PFSK-1 (cell line): Measurements from ENCODE around the gene NPC1L1.

Experiments
- FOXP2 ChIP-seq: optimal IDR thresholded peaks from 2 replicates; pipeline ENCODE3; 2011; ENCODE audit warnings: borderline replicate concordance, control low read depth, inconsistent platforms; ENCODE audit not compliant: insufficient read depth; ENCODE audit errors: extremely low read length, extremely low read depth
- POLR2AphosphoS5 ChIP-seq: IDR thresholded peaks from 2 replicates; pipeline ENCODE4 v1.6.1; 2012; ENCODE audit warnings: low read depth, mild to moderate bottlenecking, control low read depth, low read length, moderate library complexity
- REST ChIP-seq, 2 experiments: IDR thresholded peaks; 2 replicates each; pipeline versions ENCODE4 v1.6.1 to v1.8.0; 2011 to 2012; ENCODE audit warnings: low read depth in 2 of 2, low read length in 2 of 2, control low read depth in 1 of 2, inconsistent platforms in 1 of 2, mild to moderate bottlenecking in 1 of 2, moderate library complexity in 1 of 2; ENCODE audit not compliant: insufficient read depth in 1 of 2
- SIN3A ChIP-seq: IDR thresholded peaks from 2 replicates; pipeline ENCODE4 v1.6.1; 2012; ENCODE audit warnings: mild to moderate bottlenecking, low read length, moderate library complexity, borderline replicate concordance; ENCODE audit not compliant: insufficient read depth
- TAF1 ChIP-seq: IDR thresholded peaks from 2 replicates; pipeline ENCODE4 v1.6.1; 2012; ENCODE audit warnings: low read length, control low read depth, borderline replicate concordance; ENCODE audit not compliant: insufficient read depth

NPC1L1 gene

GRCh38 chr7:44537442-44537841 is 3.7 kb downstream of the NPC1L1 start:
- TF ChIP-seq FOXP2 = no peak
- TF ChIP-seq TAF1 = no peak
- TF ChIP-seq POLR2AphosphoS5 = no peak
- TF ChIP-seq REST (IDR thresholded peaks at IDR 0.05; ENCODE audit: insufficient read depth in 1 of 2, low read depth in 2 of 2, low read length in 2 of 2) = no peak
- TF ChIP-seq SIN3A = no peak

DNA sequence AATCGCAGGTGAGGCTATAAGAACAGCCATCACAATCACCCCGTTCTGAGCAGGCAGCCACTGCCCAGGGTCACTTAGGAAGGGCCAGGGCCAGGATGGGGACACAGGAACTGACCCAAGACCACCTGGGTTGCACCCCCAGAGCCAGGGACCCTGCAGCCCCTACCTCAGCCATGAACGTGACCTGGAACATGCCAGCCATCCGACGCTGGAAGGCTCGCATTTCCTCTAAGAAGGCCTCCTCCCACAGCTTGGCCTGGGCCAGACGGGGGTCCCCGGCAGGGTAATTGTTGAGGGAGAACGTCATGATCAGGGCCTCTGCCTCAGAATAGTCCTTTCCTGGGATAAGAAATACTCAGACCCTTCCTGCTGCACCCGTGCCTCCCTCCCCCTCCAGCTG is 5.0 kb downstream of the NPC1L1 start:
- TF ChIP-seq FOXP2 = no peak

DNA sequence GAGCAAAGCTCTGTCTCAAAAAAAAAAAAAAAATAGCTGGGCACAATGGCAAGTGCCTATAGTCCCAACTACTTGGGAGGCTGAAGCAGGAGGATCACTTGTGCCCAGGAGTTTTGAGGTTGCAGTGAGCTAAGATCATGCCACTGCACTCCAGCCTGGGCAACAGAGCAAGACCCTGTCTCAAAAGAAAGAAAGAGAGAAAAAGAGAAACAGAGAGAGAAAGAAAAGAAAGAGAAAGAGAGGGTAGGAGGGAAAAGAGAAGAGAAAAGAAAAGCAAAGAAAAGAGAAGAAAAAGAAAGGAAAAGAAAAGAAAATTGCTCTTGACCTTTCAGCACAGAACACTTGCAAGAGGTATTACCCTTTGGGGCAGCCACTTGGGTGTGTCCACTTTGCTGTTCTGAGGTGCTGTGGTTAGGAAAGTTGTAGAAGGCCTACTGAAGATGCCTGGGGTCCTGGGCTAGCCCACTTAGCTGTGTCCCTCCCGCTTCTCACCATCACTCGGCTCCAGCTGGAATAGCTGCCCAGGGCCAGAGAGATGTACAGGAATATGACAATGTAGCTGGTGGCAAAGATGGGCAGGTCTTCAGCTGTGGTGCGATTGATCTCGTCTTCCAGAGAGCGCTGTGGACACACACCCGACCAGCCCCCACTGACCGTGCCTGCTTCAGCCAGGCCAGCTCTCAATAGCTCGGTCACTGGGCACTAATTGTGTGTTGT is 5.6 kb downstream of the NPC1L1 start:
- TF ChIP-seq POLR2AphosphoS5 (no peak), SIN3A (no peak), REST (IDR thresholded peaks at IDR 0.05; ENCODE audit: insufficient read depth in 1 of 2, low read depth in 2 of 2, low read length in 2 of 2) (no peak), TAF1 (no peak), FOXP2 (no peak)

- TF ChIP-seq SIN3A = no peak
- no peak for TF ChIP-seq POLR2AphosphoS5
- TF ChIP-seq FOXP2 = no peak
Measured at GRCh38 chr7:44534501-44534900, 6.6 kb downstream of the NPC1L1 start.

GRCh38 chr7:44534087-44534486 is 7.0 kb downstream of the NPC1L1 start:
- no peak for TF ChIP-seq FOXP2

- TF ChIP-seq REST (IDR thresholded peaks at IDR 0.05; ENCODE audit: insufficient read depth in 1 of 2, low read depth in 2 of 2, low read length in 2 of 2) = no peak
- TF ChIP-seq POLR2AphosphoS5 = no peak
- TF ChIP-seq SIN3A = no peak
- TF ChIP-seq TAF1 = no peak
- TF ChIP-seq FOXP2 = no peak
Measured at GRCh38 chr7:44533301-44534055, 7.7 kb downstream of the NPC1L1 start.
